Right renal pelvis (tissue), 4 donors: Measurements from ENCODE around the gene C11orf54. TPM values are rescaled to one million over a fixed set of nuclear protein-coding genes. Genes with fewer than 3 reads are reported as not detected.
"Not testable (repeated sequence)": the region's sequence is repeated elsewhere in the genome, so short reads cannot be mapped to it uniquely, and the experiment has no call there.

Source experiments
- DNase-seq, 4 donors: peaks; one replicate each; pipeline ENCODE4 v3.0.0-alpha.2; 2013; ENCODE audit warnings: low read depth in 4 of 4, low spot score in 3 of 4, missing footprints in 1 of 4
- polyA plus RNA-seq, 4 donors: library from polyadenylated mRNA; unstranded; fragments of 120-200 nt; gene quantifications; one replicate each; pipeline ENCODE4 v1.2.1, GENCODE V29; 2013; ENCODE audit not compliant: insufficient read length in 4 of 4

C11orf54 gene
- polyA plus RNA-seq, 4 donors, result 193 to 253 (median 208) TPM

- no peak for DNase-seq
Measured at GRCh38 chr11:93761910-93762309, 20.4 kb downstream of the C11orf54 start.

- DNase-seq, result no peak
Measured at GRCh38 chr11:93765551-93765950, 24.1 kb downstream of the C11orf54 start.

GRCh38 chr11:93766504-93766903 is 25.0 kb downstream of the C11orf54 start:
- no peak for DNase-seq

GRCh38 chr11:93767018-93767417 is 25.5 kb downstream of the C11orf54 start:
- no peak for DNase-seq

- DNase-seq, result no peak
Measured at GRCh38 chr11:93770160-93770559, 28.7 kb downstream of the C11orf54 start.

GRCh38 chr11:93772123-93772522 is 30.7 kb downstream of the C11orf54 start:
- no peak for DNase-seq

DNA sequence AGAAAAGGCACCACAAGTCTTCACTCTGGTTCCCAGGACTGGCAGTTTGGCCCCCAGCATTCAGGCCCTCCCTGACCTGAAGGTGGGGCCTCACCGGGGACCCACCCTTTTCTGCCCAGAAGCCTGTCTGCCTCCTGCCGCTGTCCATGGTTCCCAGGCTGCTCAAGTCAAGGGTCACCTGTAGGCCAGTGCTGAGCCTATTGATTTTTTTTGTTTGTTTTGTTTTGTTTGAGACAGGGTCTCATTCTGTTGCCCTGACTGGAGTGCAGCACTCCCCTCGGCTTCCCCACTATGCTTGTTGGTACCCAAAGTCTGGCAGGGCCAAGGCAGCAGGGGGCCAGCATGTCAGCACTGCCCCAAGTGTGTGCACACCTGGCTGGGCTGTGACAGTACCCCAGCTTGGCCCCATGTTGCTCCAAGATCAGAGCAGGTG is 31.6 kb downstream of the C11orf54 start:
- DNase-seq, result no peak

- no peak for DNase-seq
Measured at GRCh38 chr11:93773601-93774200, 32.2 kb downstream of the C11orf54 start.

DNA sequence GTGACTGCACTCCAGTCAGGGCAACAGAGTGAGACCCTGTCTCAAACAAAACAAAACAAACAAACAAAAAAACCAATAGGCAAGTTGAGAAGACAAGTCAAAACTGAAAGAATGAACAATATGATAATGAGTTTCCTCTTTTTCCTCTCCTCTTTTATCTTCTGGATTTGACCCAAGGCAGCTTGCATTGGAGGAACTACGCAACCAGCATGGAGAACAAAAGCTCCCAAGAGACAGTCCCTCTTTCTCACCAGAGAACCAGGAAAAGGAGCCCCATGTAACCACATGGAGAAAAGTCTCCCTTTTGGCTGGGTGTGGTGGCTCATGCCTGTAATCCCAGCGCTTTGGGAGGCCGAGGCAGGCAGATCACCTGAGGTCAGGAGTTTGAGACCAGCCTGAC is 33.1 kb downstream of the C11orf54 start:
- not testable (repeated sequence) for DNase-seq

DNA sequence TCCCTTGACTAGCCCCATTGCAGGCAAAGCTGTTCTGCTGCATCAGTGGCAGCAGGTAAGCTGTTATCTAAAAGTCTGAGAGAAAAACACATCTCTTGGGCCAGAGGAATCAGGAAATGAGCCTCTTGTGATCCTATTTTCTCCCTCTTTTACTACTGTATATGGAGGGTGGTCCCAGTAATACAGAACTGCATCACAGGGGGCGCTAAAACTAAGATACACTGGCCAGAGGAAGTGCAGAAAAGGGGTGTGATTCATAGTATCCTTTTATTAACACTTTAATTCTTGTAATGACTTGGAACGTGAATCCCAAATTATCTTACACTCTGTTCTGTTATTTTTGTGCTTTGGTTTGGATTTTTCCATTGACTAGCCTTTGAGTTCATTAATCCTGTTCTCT is 33.8 kb downstream of the C11orf54 start:
- DNase-seq, result no peak

- DNase-seq, result no peak
Measured at GRCh38 chr11:93783362-93783761, 41.9 kb downstream of the C11orf54 start.

- DNase-seq, result peak in 1 of 4 donors; percentile 0
Measured at GRCh38 chr11:93783765-93784144, 42.3 kb downstream of the C11orf54 start.

DNA sequence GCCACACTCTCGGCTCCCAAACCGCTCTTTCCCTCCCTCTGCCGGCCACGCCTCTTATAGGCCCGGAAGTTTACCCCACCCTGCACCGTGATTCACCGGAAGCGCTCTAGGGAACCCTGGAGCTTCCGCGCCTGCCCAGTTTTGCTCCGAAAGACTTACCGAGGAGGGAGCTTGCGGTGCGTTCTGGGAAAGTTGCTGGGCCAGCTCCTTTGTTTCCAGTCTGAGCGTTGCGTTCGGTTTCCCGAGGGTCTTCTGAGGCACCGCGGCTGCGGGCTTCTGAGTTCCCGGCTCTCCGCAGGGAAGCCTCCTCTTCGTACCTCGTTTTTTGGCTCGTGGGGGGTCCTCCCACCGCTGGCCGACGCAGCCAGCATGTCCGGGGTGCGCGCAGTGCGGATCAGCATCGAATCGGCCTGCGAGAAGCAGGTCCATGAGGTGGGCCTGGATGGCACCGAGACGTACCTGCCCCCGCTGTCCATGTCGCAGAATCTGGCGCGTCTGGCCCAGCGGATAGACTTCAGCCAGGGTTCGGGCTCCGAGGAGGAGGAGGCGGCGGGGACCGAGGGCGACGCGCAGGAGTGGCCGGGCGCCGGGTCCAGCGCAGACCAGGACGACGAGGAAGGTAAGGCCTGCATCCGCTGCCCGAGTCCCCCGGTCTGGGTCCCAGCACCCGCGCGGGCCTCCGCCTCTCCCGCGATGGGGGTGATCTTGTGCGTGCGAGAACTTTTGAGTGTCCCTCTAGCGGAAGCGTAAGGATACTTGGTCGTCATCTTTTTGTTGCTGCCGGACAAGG is 42.9 kb downstream of the C11orf54 start, which contains the start of gene MED17:
TSS of gene MED17 (plus strand) at position 138 of the 790 bp plus-strand sequence. CDS start at position 370, 232 bp downstream.
- peak; percentile 84 to 91 (median 90) for DNase-seq

- peak in 2 of 4 donors; percentile 1 to 3 for DNase-seq
Measured at GRCh38 chr11:93784935-93785360, 43.5 kb downstream of the C11orf54 start.

DNA sequence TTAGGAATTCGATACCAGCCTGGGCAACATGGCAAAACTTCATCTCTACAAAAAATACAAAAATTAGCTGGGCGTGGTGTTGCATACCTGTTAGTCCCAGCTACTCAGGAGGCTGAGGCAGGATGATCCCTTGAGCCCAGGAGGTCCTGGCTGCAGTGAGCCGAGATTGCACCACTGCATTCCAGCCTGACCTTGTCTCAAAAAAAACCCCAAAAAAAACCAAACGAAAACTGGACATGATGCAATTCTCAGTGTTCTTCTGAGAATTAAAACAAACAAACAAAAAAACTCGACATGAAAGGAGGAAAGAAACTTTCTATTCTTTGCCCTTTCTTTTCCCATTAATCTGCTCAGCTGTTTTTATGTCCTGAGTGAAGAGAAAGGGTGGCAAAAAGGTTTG is 50.0 kb downstream of the C11orf54 start:
- DNase-seq, result no peak

- no peak for DNase-seq
Measured at GRCh38 chr11:93796441-93797231, 55.2 kb downstream of the C11orf54 start.

- DNase-seq, result no peak
Measured at GRCh38 chr11:93801366-93801765, 59.9 kb downstream of the C11orf54 start.

- no peak for DNase-seq
Measured at GRCh38 chr11:93804879-93805278, 63.4 kb downstream of the C11orf54 start.

DNA sequence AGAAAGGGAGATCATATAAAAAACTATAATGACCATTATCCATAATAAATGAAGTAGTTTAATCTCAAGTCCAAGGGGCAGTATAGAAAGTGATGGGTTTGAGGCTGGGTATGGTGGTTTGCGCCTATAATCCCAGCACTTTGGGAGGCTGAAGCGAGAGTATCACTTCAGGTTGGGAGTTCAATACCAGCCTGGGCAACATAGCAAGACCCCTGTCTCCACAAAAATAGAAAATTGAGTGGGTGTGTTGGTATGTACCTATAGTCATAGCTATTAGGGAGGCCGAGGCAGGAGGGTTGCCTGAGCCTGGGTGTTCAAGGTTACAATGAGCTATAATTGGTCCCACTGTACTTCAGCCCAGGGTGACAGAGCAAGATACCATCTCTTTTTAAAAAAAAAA is 66.5 kb downstream of the C11orf54 start:
- no peak for DNase-seq

DNA sequence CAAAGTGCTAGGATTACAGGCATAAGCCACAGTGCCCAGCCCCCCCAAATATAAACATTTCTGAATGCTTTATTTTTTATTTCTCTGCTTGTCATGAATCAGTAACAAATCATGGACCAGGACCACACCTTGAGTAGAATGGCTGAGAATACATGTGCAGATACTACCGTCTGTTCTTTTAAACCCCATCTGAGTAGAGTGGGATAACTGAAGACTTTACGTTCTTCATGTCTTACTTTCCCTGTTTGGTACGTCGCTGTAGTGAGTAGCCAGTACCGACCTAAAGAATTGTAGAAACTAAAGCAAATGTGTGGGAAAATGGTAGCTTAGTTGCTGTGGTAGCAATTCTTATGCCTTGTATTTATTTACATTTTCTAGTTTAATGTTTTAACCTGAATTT is 72.5 kb downstream of the C11orf54 start:
- DNase-seq, result no peak
